Tibial artery (tissue), 4 donors: ENCODE results near the gene ABCG2.

ENCODE experiments used
- DNase-seq, 2 donors: peaks; one replicate each; pipeline ENCODE4 v3.0.0-alpha.2; 2019
- H3K27ac ChIP-seq, 2 donors: fragments of 200-600 bp; sonication (generic) in 1 of 2; 1 replicate in 1 of 2; 2 replicates in 1 of 2; pipeline ENCODE4 v1.5.1; 2018 to 2019; ENCODE audit warnings: mild to moderate bottlenecking in 1 of 2
- H3K27me3 ChIP-seq, 2 donors: fragments of 200-600 bp; sonication (generic) in 1 of 2; one replicate each; pipeline versions ENCODE4 v1.5.1 to v1.6.0; 2016 to 2019
- H3K36me3 ChIP-seq, 3 donors: fragments of 200-600 bp; sonication (generic) in 2 of 3; one replicate each; pipeline ENCODE4 v1.5.1; 2016 to 2019; ENCODE audit warnings: mild to moderate bottlenecking in 2 of 3
- H3K4me1 ChIP-seq, 4 donors: fragments of 200-600 bp; sonication (generic) in 2 of 4; 1 replicate in 3 of 4; 2 replicates in 1 of 4; pipeline ENCODE4 v1.5.1; 2016 to 2019
- H3K4me3 ChIP-seq, 2 donors: fragments of 200-600 bp; sonication (generic) in 1 of 2; 1 replicate in 1 of 2; 2 replicates in 1 of 2; pipeline ENCODE4 v1.5.1; 2018 to 2019; ENCODE audit warnings: mild to moderate bottlenecking in 2 of 2
- H3K9me3 ChIP-seq, 3 donors: fragments of 200-600 bp; sonication (generic) in 1 of 3; one replicate each; pipeline ENCODE4 v1.5.1; 2016 to 2019
- CTCF ChIP-seq, 2 experiments: fragments of 200-600 bp in 1 of 2; fragments of 450-650 bp in 1 of 2; IDR thresholded peaks; one replicate each; pipeline ENCODE4 v1.5.1; 2017 to 2019; ENCODE audit warnings: antibody characterized with exemption in 2 of 2, mild to moderate bottlenecking in 1 of 2, moderate library complexity in 1 of 2
- intact Hi-C: fragments of 100-400 bp; cut with DNase I; formaldehyde crosslinking; loops from one replicate; pipeline ENCODE4 v1.15.0; 2023; ENCODE audit warnings: low total_unique reads

ABCG2 gene

DNA sequence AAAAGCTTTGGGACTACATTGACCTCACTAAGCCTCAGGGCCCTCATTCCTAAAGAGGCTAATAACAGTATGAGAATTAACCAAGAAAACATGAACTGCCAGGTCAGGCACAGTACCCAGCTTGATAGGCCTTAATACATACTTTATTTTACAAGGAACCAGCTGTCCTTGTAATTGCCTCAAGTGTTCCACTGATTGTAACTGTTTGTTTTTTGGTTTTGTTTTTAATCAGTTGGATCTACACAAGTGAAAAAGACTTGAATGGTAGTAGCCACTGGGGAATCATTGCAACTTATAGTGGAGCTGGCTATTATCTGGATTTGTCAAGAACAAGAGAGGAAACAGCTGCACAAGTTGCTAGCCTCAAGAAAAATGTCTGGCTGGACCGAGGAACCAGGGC lies 115.4 kb downstream of the ABCG2 start:
- Histone ChIP-seq H3K27me3 (no peaks in the 10 kb centered on the region), H3K27ac (peak overlapping the region in 1 of 2 donors; percentile 16), H3K9me3 (no peaks in the 10 kb centered on the region), H3K4me1 (no peaks in the 10 kb centered on the region), H3K4me3 (no peak overlapping the region), H3K36me3 (peaks cover 94 to 98% (median 96%) of the 10 kb centered on the region in 3 donors)
- no peak for DNase-seq
- no peak for TF ChIP-seq CTCF (IDR thresholded peaks at IDR 0.05)
- intact Hi-C loops = no loop called here

DNA sequence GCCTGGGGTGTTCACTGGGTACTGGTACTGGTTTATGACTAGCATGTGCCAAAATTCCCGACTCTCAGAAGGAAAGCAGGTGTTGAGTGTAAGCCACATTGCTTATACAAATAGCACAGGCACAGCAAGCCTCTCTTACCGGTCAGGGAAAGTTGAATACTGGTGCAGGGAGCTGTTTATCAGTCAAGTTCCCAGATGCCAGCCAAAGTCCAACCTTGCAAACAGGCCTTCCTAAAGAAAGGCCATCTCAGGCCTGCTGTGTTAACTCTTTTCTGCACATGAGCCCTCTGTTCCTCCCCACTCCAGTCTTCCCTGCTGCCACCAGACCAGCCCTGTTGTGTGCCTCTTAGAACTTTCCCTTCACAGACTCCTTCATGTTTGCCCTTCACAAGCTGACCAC lies 116.8 kb downstream of the ABCG2 start:
- Histone ChIP-seq H3K27ac (no peak overlapping the region), H3K4me3 (no peak overlapping the region), H3K4me1 (no peaks in the 10 kb centered on the region), H3K9me3 (no peaks in the 10 kb centered on the region), H3K27me3 (no peaks in the 10 kb centered on the region), H3K36me3 (peaks cover 94 to 98% (median 95%) of the 10 kb centered on the region in 3 donors)
- TF ChIP-seq CTCF (IDR thresholded peaks at IDR 0.05) = no peak
- intact Hi-C loops = no loop called here
- no peak for DNase-seq

- Histone ChIP-seq H3K27ac (no peak overlapping the region), H3K4me1 (no peaks in the 10 kb centered on the region), H3K9me3 (no peaks in the 10 kb centered on the region), H3K27me3 (no peaks in the 10 kb centered on the region), H3K4me3 (no peak overlapping the region), H3K36me3 (peaks cover 93 to 99% (median 95%) of the 10 kb centered on the region in 3 donors)
- DNase-seq = no peak
- intact Hi-C loops = no loop called here
- TF ChIP-seq CTCF (IDR thresholded peaks at IDR 0.05) = no peak
Measured at GRCh38 chr4:88040707-88041106, 117.7 kb downstream of the ABCG2 start.
